Parathyroid adenoma (tissue), 2 donors: Measurements from ENCODE around the gene ACVR1.

Experiments used
- H2AFZ ChIP-seq: fragments of 300-600 bp; sonication (generic); one replicate; pipeline ENCODE4 v1.7.0; 2017; ENCODE audit warnings: antibody characterized with exemption, mild to moderate bottlenecking
- H3K27ac ChIP-seq: fragments of 300-600 bp; sonication (generic); one replicate; pipeline ENCODE4 v1.7.0; 2017
- H3K27me3 ChIP-seq: fragments of 300-600 bp; sonication (generic); one replicate; pipeline ENCODE4 v1.7.0; 2017; ENCODE audit warnings: low read length; ENCODE audit not compliant: control insufficient read depth, insufficient read depth
- H3K36me3 ChIP-seq: fragments of 300-600 bp; sonication (generic); one replicate; pipeline ENCODE4 v1.7.0; 2017; ENCODE audit warnings: low read length; ENCODE audit not compliant: control insufficient read depth, insufficient read depth
- H3K4me1 ChIP-seq: fragments of 300-600 bp; sonication (generic); one replicate; pipeline ENCODE4 v1.7.0; 2017; ENCODE audit warnings: control low read depth
- H3K4me2 ChIP-seq: fragments of 300-600 bp; sonication (generic); one replicate; pipeline ENCODE4 v1.7.0; 2017; ENCODE audit warnings: low read length
- H3K4me3 ChIP-seq: fragments of 300-600 bp; sonication (generic); one replicate; pipeline ENCODE4 v1.7.0; 2017; ENCODE audit warnings: low read depth, low read length
- H3K79me2 ChIP-seq: fragments of 300-600 bp; sonication (generic); one replicate; pipeline ENCODE4 v1.7.0; 2017; ENCODE audit warnings: control low read depth
- H3K9ac ChIP-seq: fragments of 300-600 bp; sonication (generic); one replicate; pipeline ENCODE4 v1.7.0; 2017; ENCODE audit warnings: mild to moderate bottlenecking
- H3K9me3 ChIP-seq: fragments of 300-600 bp; sonication (generic); one replicate; pipeline ENCODE4 v1.7.0; 2017; ENCODE audit warnings: low read length; ENCODE audit not compliant: control insufficient read depth
- TF ChIP-seq, protein P1 (sequence below): fragments of 300-600 bp; sonication (generic); IDR thresholded peaks from one replicate; pipeline ENCODE4 v1.7.0; 2017; ENCODE audit warnings: antibody characterized with exemption, mild to moderate bottlenecking
- donor health status: primary hyperparathyroidism.

Gene ACVR1

DNA sequence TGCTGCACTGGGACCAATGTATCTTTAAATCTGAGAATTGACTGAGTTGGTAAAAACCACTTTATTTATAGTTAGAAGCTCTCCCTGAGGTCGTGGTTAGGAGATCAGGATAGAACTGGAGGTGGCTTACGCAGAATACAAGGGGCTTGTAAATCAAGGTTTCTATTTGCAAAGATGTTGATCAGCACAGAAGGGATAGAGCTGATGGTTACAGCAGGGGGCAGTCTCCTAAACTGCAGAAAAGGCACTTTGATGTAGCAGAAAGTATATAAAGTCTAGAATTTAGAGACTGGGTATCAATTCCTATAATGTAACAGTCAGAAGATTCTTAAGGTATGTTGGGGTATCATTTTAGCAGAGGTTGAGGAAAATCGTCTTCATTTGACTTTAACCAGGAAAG is 25.2 kb upstream of the ACVR1 start:
- H3K27ac ChIP-seq = no peak overlapping the region
- no peak overlapping the region for H2AFZ ChIP-seq
- no peaks in the 10 kb centered on the region for H3K27me3 ChIP-seq
- H3K4me2 ChIP-seq = no peak overlapping the region
- H3K79me2 ChIP-seq = no peaks in the 10 kb centered on the region
- no peaks in the 10 kb centered on the region for H3K36me3 ChIP-seq
- no peaks in the 10 kb centered on the region for H3K4me1 ChIP-seq
- TF ChIP-seq, protein P1, sequence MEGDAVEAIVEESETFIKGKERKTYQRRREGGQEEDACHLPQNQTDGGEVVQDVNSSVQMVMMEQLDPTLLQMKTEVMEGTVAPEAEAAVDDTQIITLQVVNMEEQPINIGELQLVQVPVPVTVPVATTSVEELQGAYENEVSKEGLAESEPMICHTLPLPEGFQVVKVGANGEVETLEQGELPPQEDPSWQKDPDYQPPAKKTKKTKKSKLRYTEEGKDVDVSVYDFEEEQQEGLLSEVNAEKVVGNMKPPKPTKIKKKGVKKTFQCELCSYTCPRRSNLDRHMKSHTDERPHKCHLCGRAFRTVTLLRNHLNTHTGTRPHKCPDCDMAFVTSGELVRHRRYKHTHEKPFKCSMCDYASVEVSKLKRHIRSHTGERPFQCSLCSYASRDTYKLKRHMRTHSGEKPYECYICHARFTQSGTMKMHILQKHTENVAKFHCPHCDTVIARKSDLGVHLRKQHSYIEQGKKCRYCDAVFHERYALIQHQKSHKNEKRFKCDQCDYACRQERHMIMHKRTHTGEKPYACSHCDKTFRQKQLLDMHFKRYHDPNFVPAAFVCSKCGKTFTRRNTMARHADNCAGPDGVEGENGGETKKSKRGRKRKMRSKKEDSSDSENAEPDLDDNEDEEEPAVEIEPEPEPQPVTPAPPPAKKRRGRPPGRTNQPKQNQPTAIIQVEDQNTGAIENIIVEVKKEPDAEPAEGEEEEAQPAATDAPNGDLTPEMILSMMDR = no peak
- H3K4me3 ChIP-seq = no peak overlapping the region
- no peak overlapping the region for H3K9ac ChIP-seq
- no peaks in the 10 kb centered on the region for H3K9me3 ChIP-seq

DNA sequence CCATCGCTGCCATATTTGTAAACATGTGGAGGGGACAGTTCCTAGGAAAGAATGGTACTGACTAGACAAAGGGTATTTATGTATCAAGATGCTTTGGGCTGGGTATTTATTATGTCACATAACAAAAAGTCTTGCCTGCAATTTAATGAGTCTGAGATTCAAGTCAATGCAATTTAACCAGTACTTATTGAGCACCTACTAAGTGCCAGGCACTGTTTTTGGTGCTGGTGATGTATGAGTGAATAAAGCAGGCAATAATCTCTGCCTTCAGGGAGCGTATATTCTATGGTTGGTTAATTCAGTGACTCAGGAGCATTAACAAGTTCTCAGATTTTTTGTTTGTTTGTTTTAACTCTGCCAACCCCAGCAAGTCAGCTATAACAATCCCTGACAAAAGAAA is 24.6 kb upstream of the ACVR1 start:
- H3K27me3 ChIP-seq = no peaks in the 10 kb centered on the region
- H3K79me2 ChIP-seq = no peaks in the 10 kb centered on the region
- H3K36me3 ChIP-seq = no peaks in the 10 kb centered on the region
- TF ChIP-seq, protein P1 = no peak
- H3K9ac ChIP-seq = no peak overlapping the region
- no peak overlapping the region for H3K4me2 ChIP-seq
- H3K4me3 ChIP-seq = no peak overlapping the region
- no peaks in the 10 kb centered on the region for H3K9me3 ChIP-seq
- no peak overlapping the region for H2AFZ ChIP-seq
- H3K27ac ChIP-seq = no peak overlapping the region
- H3K4me1 ChIP-seq = no peaks in the 10 kb centered on the region

DNA sequence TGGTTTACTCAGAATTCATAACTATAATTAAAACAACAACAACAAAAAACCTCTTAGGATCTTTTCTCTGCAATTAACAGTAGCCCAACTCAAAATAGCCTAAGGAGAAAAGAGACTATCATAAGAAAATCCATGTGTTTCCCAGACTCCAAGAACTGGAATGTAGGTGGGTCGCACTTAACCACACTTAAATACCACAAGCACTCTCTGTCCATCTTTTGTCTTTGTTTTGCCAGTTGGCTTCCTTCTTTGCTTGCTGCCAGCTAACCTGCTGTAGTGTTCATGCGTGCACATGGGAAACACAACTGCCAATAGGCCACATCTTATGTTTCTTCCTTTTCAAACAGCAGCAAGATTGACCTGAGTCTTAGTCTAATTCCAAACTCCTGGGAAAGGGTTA is 24.1 kb upstream of the ACVR1 start:
- Histone ChIP-seq H3K4me2 (no peak overlapping the region), H3K79me2 (no peaks in the 10 kb centered on the region), H3K4me1 (no peaks in the 10 kb centered on the region), H3K27me3 (no peaks in the 10 kb centered on the region), H3K9ac (no peak overlapping the region), H2AFZ (no peak overlapping the region), H3K27ac (no peak overlapping the region), H3K4me3 (no peak overlapping the region), H3K36me3 (no peaks in the 10 kb centered on the region), H3K9me3 (no peaks in the 10 kb centered on the region)
- TF ChIP-seq, protein P1 = no peak

DNA sequence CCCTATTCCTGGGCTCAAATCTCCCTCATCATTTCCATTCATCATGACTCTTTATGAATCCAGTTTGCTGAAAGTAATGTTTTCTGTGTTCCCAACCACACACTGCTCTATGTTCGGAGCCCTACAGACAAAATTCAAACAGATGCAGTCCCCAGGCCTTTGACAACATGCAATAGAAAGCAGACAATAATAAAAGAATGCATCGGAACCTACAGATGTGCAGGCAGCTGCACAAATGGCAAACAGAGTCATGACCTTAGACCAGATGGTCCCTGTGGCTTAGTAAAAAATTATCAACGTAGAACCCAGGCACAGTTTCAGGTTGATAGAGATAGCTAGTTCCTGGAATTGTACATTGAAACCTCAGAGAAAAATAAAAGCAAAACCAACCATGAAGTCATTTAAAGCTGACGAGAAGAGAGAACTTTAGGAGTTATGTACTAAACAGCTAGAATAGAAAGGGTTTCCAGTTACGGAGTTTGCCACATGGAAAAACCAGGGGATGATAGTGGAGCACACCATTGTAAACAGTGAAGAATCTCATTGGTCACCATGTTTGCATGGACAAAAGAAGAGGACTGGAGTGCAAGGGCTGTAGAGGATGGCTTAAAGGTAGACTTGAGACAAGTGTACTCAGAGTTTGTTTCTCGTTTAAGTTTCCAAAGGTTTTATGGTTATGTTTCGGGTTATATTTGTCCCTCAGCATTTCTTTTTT is 23.2 kb upstream of the ACVR1 start:
- Histone ChIP-seq H3K27ac (no peak overlapping the region), H2AFZ (no peak overlapping the region), H3K4me1 (no peaks in the 10 kb centered on the region), H3K9ac (no peak overlapping the region), H3K9me3 (no peaks in the 10 kb centered on the region), H3K4me3 (no peak overlapping the region), H3K27me3 (no peaks in the 10 kb centered on the region), H3K36me3 (no peaks in the 10 kb centered on the region), H3K4me2 (no peak overlapping the region), H3K79me2 (no peaks in the 10 kb centered on the region)
- TF ChIP-seq, protein P1 = no peak

DNA sequence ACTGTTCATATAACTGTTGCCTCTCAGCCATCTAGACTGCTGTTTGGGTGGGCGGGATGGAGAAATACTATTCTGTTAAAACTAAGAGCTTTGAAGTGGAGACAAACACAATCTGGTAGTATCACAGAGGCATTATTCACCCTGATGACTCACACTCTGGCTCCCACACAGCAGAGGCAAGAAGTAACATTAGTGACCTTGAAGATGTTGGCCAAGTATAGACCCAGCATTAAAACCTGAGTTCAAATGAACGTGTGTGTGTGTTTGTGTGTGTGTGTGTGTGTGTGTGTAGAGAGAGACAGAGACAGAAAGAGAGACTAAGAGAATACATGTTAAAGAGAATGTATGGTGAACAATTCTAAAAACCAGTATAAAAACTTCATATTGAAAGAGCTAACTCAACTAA is 22.5 kb upstream of the ACVR1 start:
- no peak overlapping the region for H3K9ac ChIP-seq
- no peaks in the 10 kb centered on the region for H3K9me3 ChIP-seq
- no peaks in the 10 kb centered on the region for H3K79me2 ChIP-seq
- no peak overlapping the region for H3K4me2 ChIP-seq
- no peak overlapping the region for H2AFZ ChIP-seq
- H3K4me3 ChIP-seq = no peak overlapping the region
- no peak overlapping the region for H3K27ac ChIP-seq
- H3K36me3 ChIP-seq = no peaks in the 10 kb centered on the region
- no peaks in the 10 kb centered on the region for H3K27me3 ChIP-seq
- TF ChIP-seq, protein P1 = no peak
- no peaks in the 10 kb centered on the region for H3K4me1 ChIP-seq
